PC-9 (cell line): ENCODE results near the gene NSD2.

ENCODE experiments used
- EZH2 ChIP-seq: fragments of 200-600 bp; sonication (generic); IDR thresholded peaks from 2 replicates; pipeline ENCODE4 v1.8.0; 2017; ENCODE audit warnings: antibody characterized with exemption, low read depth
- TF ChIP-seq, protein P1 (sequence below): fragments of 200-600 bp; sonication (generic); conservative IDR thresholded peaks from 2 replicates; pipeline ENCODE4 v1.6.1; 2017; ENCODE audit warnings: mixed run types, antibody characterized with exemption, mild to moderate bottlenecking, moderate library complexity

DNA sequence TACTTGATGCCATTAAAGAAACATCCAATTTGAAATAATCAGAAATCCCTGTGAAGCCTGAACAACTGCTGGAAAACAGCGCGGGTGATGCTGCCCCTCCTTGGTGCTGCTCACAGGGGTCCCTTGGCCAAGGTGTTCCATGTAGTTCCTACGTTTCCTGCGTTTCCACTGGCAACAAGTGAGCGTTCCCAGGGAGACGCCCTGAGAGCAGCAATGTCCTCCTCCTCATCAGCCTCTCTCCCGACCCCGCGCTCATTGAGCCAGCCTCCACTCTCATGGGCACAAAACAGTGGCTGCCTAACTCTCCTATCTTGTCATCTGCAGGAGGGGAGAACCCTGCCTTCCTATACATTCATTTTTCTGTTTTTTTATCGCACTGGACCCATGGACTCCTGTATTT, 34.1 kb upstream of the NSD2 start:
- TF ChIP-seq, protein P1, sequence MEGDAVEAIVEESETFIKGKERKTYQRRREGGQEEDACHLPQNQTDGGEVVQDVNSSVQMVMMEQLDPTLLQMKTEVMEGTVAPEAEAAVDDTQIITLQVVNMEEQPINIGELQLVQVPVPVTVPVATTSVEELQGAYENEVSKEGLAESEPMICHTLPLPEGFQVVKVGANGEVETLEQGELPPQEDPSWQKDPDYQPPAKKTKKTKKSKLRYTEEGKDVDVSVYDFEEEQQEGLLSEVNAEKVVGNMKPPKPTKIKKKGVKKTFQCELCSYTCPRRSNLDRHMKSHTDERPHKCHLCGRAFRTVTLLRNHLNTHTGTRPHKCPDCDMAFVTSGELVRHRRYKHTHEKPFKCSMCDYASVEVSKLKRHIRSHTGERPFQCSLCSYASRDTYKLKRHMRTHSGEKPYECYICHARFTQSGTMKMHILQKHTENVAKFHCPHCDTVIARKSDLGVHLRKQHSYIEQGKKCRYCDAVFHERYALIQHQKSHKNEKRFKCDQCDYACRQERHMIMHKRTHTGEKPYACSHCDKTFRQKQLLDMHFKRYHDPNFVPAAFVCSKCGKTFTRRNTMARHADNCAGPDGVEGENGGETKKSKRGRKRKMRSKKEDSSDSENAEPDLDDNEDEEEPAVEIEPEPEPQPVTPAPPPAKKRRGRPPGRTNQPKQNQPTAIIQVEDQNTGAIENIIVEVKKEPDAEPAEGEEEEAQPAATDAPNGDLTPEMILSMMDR = no peak
- TF ChIP-seq EZH2 = no peak
